Measurements from ENCODE around the gene CLK1.

The CLK1 gene

GRCh38 chr2:200811333-200812121 lies 52.9 kb downstream of the CLK1 start, which contains the start of gene BZW1:
TSS of gene BZW1 (plus strand) at chr2:200811910. CDS start at chr2:200813218, 1,308 bp downstream.
- peak; percentile 98 for DNase-seq (ENCODE audit: low spot score)

GRCh38 chr2:200810998-200811332 lies 53.5 kb downstream of the CLK1 start:
- DNase-seq (ENCODE audit: low spot score): no peak

GRCh38 chr2:200810252-200810997 lies 54.0 kb downstream of the CLK1 start:
- no peak for DNase-seq (ENCODE audit: low spot score)

GRCh38 chr2:200809506-200810251 lies 54.8 kb downstream of the CLK1 start:
- DNase-seq (ENCODE audit: low spot score): no peak
